Uterus (tissue), 2 donors: Measurements from ENCODE around the gene DNAH7.

Source experiments
- CTCF ChIP-seq, 4 experiments: fragments of 200-600 bp in 2 of 4; fragments of 450-650 bp in 2 of 4; sonication (generic) in 2 of 4; IDR thresholded peaks; one replicate each; pipeline ENCODE4 v1.5.1; 2016 to 2019; ENCODE audit warnings: antibody characterized with exemption in 4 of 4, mild to moderate bottlenecking in 2 of 4, moderate library complexity in 1 of 4
- POLR2A ChIP-seq, 2 donors: fragments of 450-650 bp; IDR thresholded peaks; one replicate each; pipeline ENCODE4 v1.6.1; 2016; ENCODE audit warnings: antibody characterized with exemption in 2 of 2, mild to moderate bottlenecking in 1 of 2, moderate library complexity in 1 of 2

- no peak for TF ChIP-seq CTCF (IDR thresholded peaks at IDR 0.05)
- TF ChIP-seq POLR2A (IDR thresholded peaks at IDR 0.05): no peak
These were observed 205.1 kb downstream of the DNAH7 start for GRCh38 chr2:195863564-195863963.
